Neural crest cell (in vitro differentiated cells): ENCODE measurements around the gene LSMEM2. TPM values are rescaled to one million over a fixed set of nuclear protein-coding genes. Genes with fewer than 3 reads are reported as not detected.

Experiments used
- DNase-seq: peaks from one replicate; pipeline ENCODE4 v3.0.0; 2021; ENCODE audit warnings: low read depth, mixed read lengths, low spot score
- H3K27ac Mint-ChIP-seq: one replicate; pipeline ENCODE4 v1.8.0; 2021; ENCODE audit warnings: mild to moderate bottlenecking, mixed read lengths; ENCODE audit not compliant: unreplicated experiment
- H3K27me3 Mint-ChIP-seq: 2 replicates; pipeline ENCODE4 v1.8.0; 2021; ENCODE audit warnings: low read depth, mild to moderate bottlenecking, mixed read lengths
- H3K36me3 Mint-ChIP-seq: 2 replicates; pipeline ENCODE4 v1.8.0; 2021; ENCODE audit warnings: low read depth, mild to moderate bottlenecking, mixed read lengths
- H3K4me1 Mint-ChIP-seq: 2 replicates; pipeline ENCODE4 v1.8.0; 2021; ENCODE audit warnings: mixed read lengths
- H3K4me3 Mint-ChIP-seq: one replicate; pipeline ENCODE4 v1.8.0; 2021; ENCODE audit warnings: mild to moderate bottlenecking, mixed read lengths
- H3K9me3 Mint-ChIP-seq: 2 replicates; pipeline ENCODE4 v1.8.0; 2021; ENCODE audit warnings: mixed read lengths
- CTCF ChIP-seq: fragments of 200-600 bp; sonication (generic); conservative IDR thresholded peaks from 2 replicates; pipeline ENCODE4 v1.5.0; 2021; ENCODE audit warnings: antibody characterized with exemption, mild to moderate bottlenecking
- total RNA-seq: library from RNA; stranded (reverse); gene quantifications from 2 replicates; pipeline ENCODE4 v1.2.1, GENCODE V29; 2021

LSMEM2 gene
- total RNA-seq, 1 donor from 2014 or later = not detected

GRCh38 chr3:50232303-50232702, 46.6 kb upstream of the LSMEM2 start:
- Mint-ChIP-seq H3K4me3 (peak overlapping the region; percentile 86), H3K9me3 (no peaks in the 10 kb centered on the region), H3K27ac (no peak overlapping the region), H3K4me1 (peaks cover 57% of the 10 kb centered on the region), H3K27me3 (peaks cover 3% of the 10 kb centered on the region), H3K36me3 (no peaks in the 10 kb centered on the region)
- no peak for TF ChIP-seq CTCF
- no peak for DNase-seq

- no peaks in the 10 kb centered on the region for H3K36me3 Mint-ChIP-seq
- H3K27ac Mint-ChIP-seq = peak overlapping the region; percentile 89
- H3K27me3 Mint-ChIP-seq = peaks cover 3% of the 10 kb centered on the region
- no peak for DNase-seq
- peak overlapping the region; percentile 86 for H3K4me3 Mint-ChIP-seq
- no peaks in the 10 kb centered on the region for H3K9me3 Mint-ChIP-seq
- no peak for TF ChIP-seq CTCF
- peaks cover 58% of the 10 kb centered on the region for H3K4me1 Mint-ChIP-seq
Observed at GRCh38 chr3:50233176-50233575, 45.7 kb upstream of the LSMEM2 start.

GRCh38 chr3:50235716-50236483, 43.0 kb upstream of the LSMEM2 start, which contains the start of gene GNAI2:
Gene GNAI2 (plus strand): TSS chr3:50236204. CDS start chr3:50236336, 132 bp downstream.
- Mint-ChIP-seq H3K4me1 (peaks cover 68% of the 10 kb centered on the region), H3K27me3 (peaks cover 3% of the 10 kb centered on the region), H3K27ac (peak within 1 kb of the TSS; percentile 96), H3K36me3 (no peaks in the 10 kb centered on the region), H3K4me3 (peak within 1 kb of the TSS; percentile 98), H3K9me3 (no peaks in the 10 kb centered on the region)
- peak; percentile 94 for DNase-seq
- no peak for TF ChIP-seq CTCF

- Mint-ChIP-seq H3K4me3 (peak overlapping the region; percentile 98), H3K27me3 (peaks cover 3% of the 10 kb centered on the region), H3K4me1 (peaks cover 71% of the 10 kb centered on the region), H3K9me3 (no peaks in the 10 kb centered on the region), H3K27ac (peak overlapping the region; percentile 96), H3K36me3 (no peaks in the 10 kb centered on the region)
- no peak for DNase-seq
- TF ChIP-seq CTCF = no peak
Observed at GRCh38 chr3:50236484-50237132, 42.3 kb upstream of the LSMEM2 start.

- H3K4me1 Mint-ChIP-seq = peaks cover 75% of the 10 kb centered on the region
- no peaks in the 10 kb centered on the region for H3K9me3 Mint-ChIP-seq
- peaks cover 3% of the 10 kb centered on the region for H3K27me3 Mint-ChIP-seq
- no peak for TF ChIP-seq CTCF
- H3K4me3 Mint-ChIP-seq = peak overlapping the region; percentile 98
- peak overlapping the region; percentile 96 for H3K27ac Mint-ChIP-seq
- no peaks in the 10 kb centered on the region for H3K36me3 Mint-ChIP-seq
- no peak for DNase-seq
Observed at GRCh38 chr3:50237133-50237651, 41.7 kb upstream of the LSMEM2 start.
